H9 (cell line): ENCODE measurements around the gene LAMA5. TPM values are rescaled to one million over a fixed set of nuclear protein-coding genes. Genes with fewer than 3 reads are reported as not detected.

ENCODE experiments used
- DNase-seq: peaks from one replicate; pipeline ENCODE4 v3.0.0-alpha.2; 2017
- H2AFZ ChIP-seq: one replicate; pipeline ENCODE4 v1.6.1; 2013; ENCODE audit warnings: mild to moderate bottlenecking, low read length, control low read depth, moderate library complexity
- H2AK5ac ChIP-seq: 2 replicates; pipeline ENCODE4 v1.6.1; 2013; ENCODE audit warnings: low read length, control low read depth, mixed read lengths; ENCODE audit not compliant: insufficient read length
- H2BK120ac ChIP-seq: one replicate; pipeline ENCODE4 v1.6.1; 2013; ENCODE audit warnings: low read depth, mild to moderate bottlenecking, low read length, control low read depth, inconsistent platforms; ENCODE audit not compliant: poor library complexity, severe bottlenecking
- H2BK12ac ChIP-seq: 2 replicates; pipeline ENCODE4 v1.6.1; 2013; ENCODE audit warnings: low read length, control low read depth, mixed read lengths, low read depth; ENCODE audit not compliant: insufficient read length
- H2BK15ac ChIP-seq: 2 replicates; pipeline ENCODE4 v1.6.1; 2013; ENCODE audit warnings: low read depth, low read length, control low read depth
- H2BK20ac ChIP-seq: one replicate; pipeline ENCODE4 v1.6.1; 2013; ENCODE audit warnings: low read depth, mild to moderate bottlenecking, low read length, control low read depth, inconsistent platforms; ENCODE audit not compliant: poor library complexity, severe bottlenecking
- H2BK5ac ChIP-seq: 2 replicates; pipeline ENCODE4 v1.6.1; 2013; ENCODE audit warnings: low read length, control low read depth, mixed read lengths; ENCODE audit not compliant: insufficient read length
- H3K14ac ChIP-seq: 2 replicates; pipeline ENCODE4 v1.6.1; 2013; ENCODE audit warnings: low read length, control low read depth; ENCODE audit not compliant: insufficient read depth
- H3K18ac ChIP-seq: 2 replicates; pipeline ENCODE4 v1.6.1; 2013; ENCODE audit warnings: low read depth, mild to moderate bottlenecking, mixed read lengths, low read length, control low read depth; ENCODE audit not compliant: insufficient read length
- H3K23ac ChIP-seq: 2 replicates; pipeline ENCODE4 v1.6.1; 2013; ENCODE audit warnings: low read length, control low read depth, mixed read lengths, low read depth; ENCODE audit not compliant: insufficient read length
- H3K23me2 ChIP-seq: 2 replicates; pipeline ENCODE4 v1.6.1; 2013; ENCODE audit warnings: low read depth, mild to moderate bottlenecking, mixed read lengths, low read length, control low read depth; ENCODE audit not compliant: insufficient read length, poor library complexity, severe bottlenecking
- H3K27ac ChIP-seq: 2 replicates; pipeline ENCODE4 v1.5.1; 2013; ENCODE audit warnings: low read length, control low read depth, mixed read lengths, low read depth; ENCODE audit not compliant: insufficient read length
- H3K27me3 ChIP-seq: 2 replicates; pipeline ENCODE4 v1.6.1; 2013; ENCODE audit warnings: low read length, control low read depth, inconsistent platforms; ENCODE audit not compliant: insufficient read depth
- H3K4ac ChIP-seq: 2 replicates; pipeline ENCODE4 v1.6.1; 2013; ENCODE audit warnings: low read depth, mild to moderate bottlenecking, control low read depth, inconsistent platforms, low read length, moderate library complexity
- H3K4me1 ChIP-seq: 2 replicates; pipeline ENCODE4 v1.6.1; 2013; ENCODE audit warnings: low read length, control low read depth, inconsistent platforms; ENCODE audit not compliant: insufficient read depth
- H3K4me2 ChIP-seq: 2 replicates; pipeline ENCODE4 v1.6.1; 2013; ENCODE audit warnings: low read length, control low read depth, mixed read lengths; ENCODE audit not compliant: insufficient read length, insufficient read depth
- H3K56ac ChIP-seq: 2 replicates; pipeline ENCODE4 v1.6.1; 2013; ENCODE audit warnings: low read depth, mild to moderate bottlenecking, mixed read lengths, low read length, control low read depth; ENCODE audit not compliant: insufficient read length
- H3K79me1 ChIP-seq: 2 replicates; pipeline ENCODE4 v1.6.1; 2013; ENCODE audit warnings: low read depth, mild to moderate bottlenecking, moderate library complexity, low read length, control low read depth, inconsistent platforms; ENCODE audit not compliant: insufficient read depth, poor library complexity, severe bottlenecking
- H3K79me2 ChIP-seq: 2 replicates; pipeline ENCODE4 v1.6.1; 2013; ENCODE audit warnings: low read length, control low read depth, inconsistent platforms; ENCODE audit not compliant: insufficient read depth
- H3K9ac ChIP-seq: 2 replicates; pipeline ENCODE4 v1.6.1; 2013; ENCODE audit warnings: low read length, control low read depth, mixed read lengths; ENCODE audit not compliant: insufficient read length; ENCODE audit errors: extremely low read depth
- H3K9me3 ChIP-seq: one replicate; pipeline ENCODE4 v1.6.1; 2013; ENCODE audit warnings: low read depth, low read length, inconsistent platforms; ENCODE audit not compliant: control insufficient read depth
- H3T11ph ChIP-seq: one replicate; pipeline ENCODE4 v1.6.1; 2013; ENCODE audit warnings: mild to moderate bottlenecking, low read length, control low read depth, inconsistent platforms
- H4K20me1 ChIP-seq: one replicate; pipeline ENCODE4 v1.6.1; 2013; ENCODE audit not compliant: control insufficient read depth, insufficient read length, insufficient read depth
- H4K5ac ChIP-seq: 2 replicates; pipeline ENCODE4 v1.6.1; 2013; ENCODE audit warnings: low read depth, mild to moderate bottlenecking, mixed read lengths, low read length, control low read depth; ENCODE audit not compliant: insufficient read length
- H4K8ac ChIP-seq: replicated peaks from 2 replicates; pipeline ENCODE4 v1.6.1; 2013; ENCODE audit warnings: low read length, control low read depth, mixed read lengths, low read depth; ENCODE audit not compliant: insufficient read length
- H4K91ac ChIP-seq: 2 replicates; pipeline ENCODE4 v1.6.1; 2013; ENCODE audit warnings: low read depth, mild to moderate bottlenecking, moderate library complexity, mixed read lengths, low read length, control low read depth; ENCODE audit not compliant: insufficient read length
- H3K27ac Mint-ChIP-seq, 3 experiments: 2 replicates in 2 of 3; 3 replicates in 1 of 3; pipeline ENCODE4 v1.8.0; 2020 to 2021; ENCODE audit warnings: mixed read lengths in 3 of 3, mild to moderate bottlenecking in 1 of 3, moderate library complexity in 1 of 3
- H3K27me3 Mint-ChIP-seq: 2 replicates; pipeline ENCODE4 v1.8.0; 2021; ENCODE audit warnings: low read depth, mild to moderate bottlenecking, moderate library complexity, mixed read lengths
- H3K36me3 Mint-ChIP-seq, 3 experiments: 2 replicates in 2 of 3; 3 replicates in 1 of 3; pipeline ENCODE4 v1.8.0; 2020 to 2021; ENCODE audit warnings: low read depth in 3 of 3, mixed read lengths in 3 of 3; ENCODE audit not compliant: insufficient read depth in 1 of 3
- H3K4me1 Mint-ChIP-seq, 2 experiments: 2 replicates each; pipeline ENCODE4 v1.8.0; 2020; ENCODE audit warnings: mixed read lengths in 2 of 2
- H3K4me3 Mint-ChIP-seq, 2 experiments: 2 replicates in 1 of 2; 3 replicates in 1 of 2; pipeline ENCODE4 v1.8.0; 2020 to 2021; ENCODE audit warnings: mild to moderate bottlenecking in 2 of 2, mixed read lengths in 2 of 2, moderate library complexity in 1 of 2
- H3K9me3 Mint-ChIP-seq, 2 experiments: 2 replicates in 1 of 2; 3 replicates in 1 of 2; pipeline ENCODE4 v1.8.0; 2020; ENCODE audit warnings: mild to moderate bottlenecking in 2 of 2, mixed read lengths in 2 of 2, moderate library complexity in 1 of 2
- CTCF ChIP-seq: fragments of 200-600 bp; sonication (generic); conservative IDR thresholded peaks from 3 replicates; pipeline ENCODE4 v1.8.0; 2021; ENCODE audit warnings: antibody characterized with exemption, mild to moderate bottlenecking
- WGBS: extraction: QIAGEN DNeasy Blood & Tissue Kit; methylation state at CpG from one replicate; pipeline ENCODE4 v1.1.7; 2013; ENCODE audit warnings: missing lambda C conversion rate, low lambda C conversion rate, mixed read lengths; ENCODE audit not compliant: insufficient read length; ENCODE audit errors: extremely low coverage; 5-methylcytosine and 5-hydroxymethylcytosine counted together
- total RNA-seq: library from RNA; stranded (reverse); gene quantifications from 2 replicates; pipeline ENCODE4 v1.2.1, GENCODE V29; 2021

The LAMA5 gene
- total RNA-seq, 1 experiment from 2014 or later = 200 TPM

- Mint-ChIP-seq H3K9me3 (no peaks in the 10 kb centered on the region), H3K27ac (no peak overlapping the region), H3K4me1 (no peaks in the 10 kb centered on the region), H3K4me3 (no peak overlapping the region), H3K36me3 (peaks cover 8 to 56% (median 46%) of the 10 kb centered on the region in 3 experiments; a peak in 6 of 7 replicates), H3K27me3 (no peaks in the 10 kb centered on the region)
- H3K79me2 ChIP-seq = no peaks in the 10 kb centered on the region
- H2AK5ac ChIP-seq = no peak overlapping the region
- DNase-seq = no peak
- no peaks in the 10 kb centered on the region for H3K23me2 ChIP-seq
- no CpG with 5 or more reads among the region's 16 CpGs for WGBS
- no peak overlapping the region for H3K56ac ChIP-seq
- no peak overlapping the region for H2BK120ac ChIP-seq
- H3K14ac ChIP-seq = no peak overlapping the region
- H3K27ac ChIP-seq = no peak overlapping the region
- H3K9me3 ChIP-seq = no peaks in the 10 kb centered on the region
- H3K4me1 ChIP-seq = no peaks in the 10 kb centered on the region
- no peak overlapping the region for H3T11ph ChIP-seq
- H4K8ac ChIP-seq = no peak overlapping the region
- H2BK5ac ChIP-seq = no peak overlapping the region
- H2BK20ac ChIP-seq = no peak overlapping the region
- no peak overlapping the region for H2BK12ac ChIP-seq
- H4K91ac ChIP-seq = no peak overlapping the region
- no peak for TF ChIP-seq CTCF
- H3K79me1 ChIP-seq = no peaks in the 10 kb centered on the region
- no peak overlapping the region for H3K9ac ChIP-seq
- H3K18ac ChIP-seq = no peak overlapping the region
- H4K5ac ChIP-seq = no peak overlapping the region
- H2AFZ ChIP-seq = no peak overlapping the region
- no peak overlapping the region for H2BK15ac ChIP-seq
- H4K20me1 ChIP-seq = peaks cover 3% of the 10 kb centered on the region
- H3K4ac ChIP-seq = no peak overlapping the region
- no peak overlapping the region for H3K23ac ChIP-seq
- no peaks in the 10 kb centered on the region for H3K27me3 ChIP-seq
- no peak overlapping the region for H3K4me2 ChIP-seq
Observed at GRCh38 chr20:62332421-62332820, 34.7 kb downstream of the LAMA5 start.
